ENCODE results near the gene GRID1. TPM values are rescaled to one million over a fixed set of nuclear protein-coding genes. Genes with fewer than 3 reads are reported as not detected.

The GRID1 gene
- total RNA-seq, 2 donors from 2014 or later: not detected

GRCh38 chr10:86070278-86070677 is 296.3 kb downstream of the GRID1 start:
- no peaks in the 10 kb centered on the region for H3K36me3 Mint-ChIP-seq
- H3K27me3 Mint-ChIP-seq: peaks cover 3 to 15% of the 10 kb centered on the region in 2 donors
- DNase-seq (ENCODE audit: low spot score) (no peak), ATAC-seq (no peak)
- H3K4me1 Mint-ChIP-seq (ENCODE audit: low read depth in 2 of 2): no peaks in the 10 kb centered on the region
- H3K9me3 Mint-ChIP-seq: no peaks in the 10 kb centered on the region
- H3K4me3 Mint-ChIP-seq: no peak overlapping the region
- no peak overlapping the region for H3K27ac Mint-ChIP-seq

- ATAC-seq: no peak
- Mint-ChIP-seq H3K9me3 (no peaks in the 10 kb centered on the region), H3K4me1 (ENCODE audit: low read depth in 2 of 2) (no peaks in the 10 kb centered on the region), H3K4me3 (no peak overlapping the region), H3K27me3 (peaks cover 3 to 7% of the 10 kb centered on the region in 2 donors), H3K27ac (no peak overlapping the region), H3K36me3 (no peaks in the 10 kb centered on the region)
- DNase-seq (ENCODE audit: low spot score): no peak
Measured at GRCh38 chr10:86068231-86069054, 298.2 kb downstream of the GRID1 start.

GRCh38 chr10:86067436-86068050 is 299.1 kb downstream of the GRID1 start:
- H3K27ac Mint-ChIP-seq: no peak overlapping the region
- no peaks in the 10 kb centered on the region for H3K9me3 Mint-ChIP-seq
- ATAC-seq (no peak), DNase-seq (ENCODE audit: low spot score) (no peak)
- H3K36me3 Mint-ChIP-seq: no peaks in the 10 kb centered on the region
- peaks cover 3 to 7% of the 10 kb centered on the region in 2 donors for H3K27me3 Mint-ChIP-seq
- no peak overlapping the region for H3K4me3 Mint-ChIP-seq
- no peaks in the 10 kb centered on the region for H3K4me1 Mint-ChIP-seq (ENCODE audit: low read depth in 2 of 2)

GRCh38 chr10:86066696-86067095 is 299.9 kb downstream of the GRID1 start:
- Mint-ChIP-seq H3K27me3 (peaks cover 3 to 4% of the 10 kb centered on the region in 2 donors), H3K36me3 (no peaks in the 10 kb centered on the region), H3K27ac (no peak overlapping the region), H3K4me1 (ENCODE audit: low read depth in 2 of 2) (no peaks in the 10 kb centered on the region), H3K9me3 (no peaks in the 10 kb centered on the region), H3K4me3 (no peak overlapping the region)
- DNase-seq (ENCODE audit: low spot score): no peak
- ATAC-seq: no peak

GRCh38 chr10:86065711-86066251 is 300.8 kb downstream of the GRID1 start:
- H3K27ac Mint-ChIP-seq: no peak overlapping the region

GRCh38 chr10:86064931-86065662 is 301.5 kb downstream of the GRID1 start:
- no peak for ATAC-seq
- Mint-ChIP-seq H3K36me3 (no peaks in the 10 kb centered on the region), H3K9me3 (no peaks in the 10 kb centered on the region), H3K27me3 (peaks cover 0 to 3% of the 10 kb centered on the region in 2 donors), H3K27ac (no peak overlapping the region), H3K4me1 (ENCODE audit: low read depth in 2 of 2) (no peaks in the 10 kb centered on the region), H3K4me3 (no peak overlapping the region)
- DNase-seq (ENCODE audit: low spot score): no peak

More at GRCh38 chr10:86065711-86066251, 300.8 kb downstream of the GRID1 start:
- ATAC-seq (no peak), DNase-seq (ENCODE audit: low spot score) (no peak)
- H3K27me3 Mint-ChIP-seq: peaks cover 0 to 3% of the 10 kb centered on the region in 2 donors
- no peak overlapping the region for H3K4me3 Mint-ChIP-seq
- no peaks in the 10 kb centered on the region for H3K4me1 Mint-ChIP-seq (ENCODE audit: low read depth in 2 of 2)
- no peaks in the 10 kb centered on the region for H3K36me3 Mint-ChIP-seq
- H3K9me3 Mint-ChIP-seq: no peaks in the 10 kb centered on the region

GRCh38 chr10:86064219-86064618 is 302.4 kb downstream of the GRID1 start:
- Mint-ChIP-seq H3K4me3 (no peak overlapping the region), H3K4me1 (ENCODE audit: low read depth in 2 of 2) (no peaks in the 10 kb centered on the region), H3K27ac (no peak overlapping the region), H3K9me3 (no peaks in the 10 kb centered on the region), H3K27me3 (peaks cover 0 to 3% of the 10 kb centered on the region in 2 donors), H3K36me3 (no peaks in the 10 kb centered on the region)
- DNase-seq (ENCODE audit: low spot score) (no peak), ATAC-seq (no peak)

- Mint-ChIP-seq H3K9me3 (no peaks in the 10 kb centered on the region), H3K4me3 (no peak overlapping the region), H3K27ac (no peak overlapping the region), H3K4me1 (ENCODE audit: low read depth in 2 of 2) (no peaks in the 10 kb centered on the region), H3K36me3 (no peaks in the 10 kb centered on the region), H3K27me3 (peaks cover 0 to 3% of the 10 kb centered on the region in 2 donors)
- no peak for ATAC-seq
- no peak for DNase-seq (ENCODE audit: low spot score)
Measured at GRCh38 chr10:86063341-86063740, 303.3 kb downstream of the GRID1 start.

GRCh38 chr10:86062647-86063145 is 303.9 kb downstream of the GRID1 start:
- no peaks in the 10 kb centered on the region for H3K9me3 Mint-ChIP-seq
- H3K36me3 Mint-ChIP-seq: no peaks in the 10 kb centered on the region
- DNase-seq (ENCODE audit: low spot score) (no peak), ATAC-seq (no peak)
- no peak overlapping the region for H3K27ac Mint-ChIP-seq
- H3K4me1 Mint-ChIP-seq (ENCODE audit: low read depth in 2 of 2): no peaks in the 10 kb centered on the region
- H3K27me3 Mint-ChIP-seq: peaks cover 0 to 3% of the 10 kb centered on the region in 2 donors
- H3K4me3 Mint-ChIP-seq: no peak overlapping the region

- Mint-ChIP-seq H3K27ac (no peak overlapping the region), H3K4me1 (ENCODE audit: low read depth in 2 of 2) (no peaks in the 10 kb centered on the region), H3K36me3 (no peaks in the 10 kb centered on the region), H3K4me3 (no peak overlapping the region), H3K9me3 (no peaks in the 10 kb centered on the region), H3K27me3 (peaks cover 0 to 3% of the 10 kb centered on the region in 2 donors)
- DNase-seq (ENCODE audit: low spot score) (no peak), ATAC-seq (no peak)
Measured at GRCh38 chr10:86062198-86062550, 304.4 kb downstream of the GRID1 start.

- Mint-ChIP-seq H3K27ac (no peak overlapping the region), H3K27me3 (peaks cover 0 to 3% of the 10 kb centered on the region in 2 donors), H3K36me3 (no peaks in the 10 kb centered on the region), H3K9me3 (no peaks in the 10 kb centered on the region), H3K4me3 (no peak overlapping the region), H3K4me1 (ENCODE audit: low read depth in 2 of 2) (no peaks in the 10 kb centered on the region)
- DNase-seq (ENCODE audit: low spot score) (no peak), ATAC-seq (no peak)
Measured at GRCh38 chr10:86061278-86062197, 305.1 kb downstream of the GRID1 start.

GRCh38 chr10:86060386-86061277 is 306.0 kb downstream of the GRID1 start:
- no peak for DNase-seq (ENCODE audit: low spot score)
- peak in 1 of 2 donors; percentile 14 for ATAC-seq
- Mint-ChIP-seq H3K27ac (no peak overlapping the region), H3K4me3 (no peak overlapping the region), H3K9me3 (no peaks in the 10 kb centered on the region), H3K27me3 (no peaks in the 10 kb centered on the region), H3K4me1 (ENCODE audit: low read depth in 2 of 2) (no peaks in the 10 kb centered on the region), H3K36me3 (no peaks in the 10 kb centered on the region)
